PFSK-1 (cell line): ENCODE measurements around the gene TJAP1.

Experiments used
- POLR2AphosphoS5 ChIP-seq: IDR thresholded peaks from 2 replicates; pipeline ENCODE4 v1.6.1; 2012; ENCODE audit warnings: low read depth, mild to moderate bottlenecking, control low read depth, low read length, moderate library complexity
- TAF1 ChIP-seq: IDR thresholded peaks from 2 replicates; pipeline ENCODE4 v1.6.1; 2012; ENCODE audit warnings: low read length, control low read depth, borderline replicate concordance; ENCODE audit not compliant: insufficient read depth
- TF ChIP-seq, protein P1 (sequence below), 2 experiments: IDR thresholded peaks; 2 replicates each; pipeline versions ENCODE4 v1.6.1 to v1.8.0; 2011 to 2012; ENCODE audit warnings: low read depth in 2 of 2, low read length in 2 of 2, control low read depth in 1 of 2, inconsistent platforms in 1 of 2, mild to moderate bottlenecking in 1 of 2, moderate library complexity in 1 of 2; ENCODE audit not compliant: insufficient read depth in 1 of 2

DNA sequence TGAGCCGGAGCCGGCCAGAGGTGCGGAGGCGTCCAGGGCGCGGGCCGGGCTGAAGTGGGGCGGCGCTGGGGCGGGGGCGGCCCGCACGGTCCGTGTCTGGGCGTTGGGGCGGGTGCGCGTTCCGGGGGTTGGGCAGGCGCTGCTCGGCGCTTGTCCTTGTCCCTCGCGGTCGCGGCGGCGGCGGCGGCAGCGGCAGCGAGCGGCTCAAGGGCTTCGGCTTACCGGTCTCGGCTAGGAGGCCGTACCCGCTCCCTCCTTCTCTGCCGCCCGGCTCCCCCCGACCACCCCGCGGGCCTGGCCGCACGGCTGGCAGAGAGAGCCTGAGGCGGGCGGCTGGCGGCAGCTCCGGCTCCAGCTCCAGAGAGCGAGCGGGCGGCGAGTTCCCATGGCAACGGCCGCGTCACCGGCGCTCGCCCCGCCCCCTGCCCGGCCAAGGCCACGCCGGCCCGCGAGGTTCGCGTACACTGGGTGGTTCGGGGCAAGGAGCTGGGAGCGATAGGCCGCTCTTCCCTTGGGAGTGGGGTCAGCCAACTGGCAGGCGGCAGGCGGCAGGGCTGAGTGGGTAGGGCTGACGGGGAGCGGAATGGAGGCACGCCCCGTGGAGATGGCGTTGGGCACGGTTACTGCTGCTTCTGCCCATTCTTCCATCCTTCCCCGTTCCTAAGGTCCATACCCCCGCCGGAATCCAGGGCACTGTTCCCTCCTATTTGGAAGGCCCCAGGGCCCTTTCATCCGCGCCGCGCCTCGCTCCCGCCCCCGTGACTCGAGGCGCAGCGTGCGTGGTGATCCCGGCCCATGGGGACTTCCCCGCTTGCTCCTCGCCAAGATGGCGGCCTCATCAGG lies 32.8 kb downstream of the TJAP1 start, which contains the start of gene LRRC73:
- peak; percentile 27; the same call in 1 of the 2 replicates for TF ChIP-seq POLR2AphosphoS5
- TF ChIP-seq, protein P1, sequence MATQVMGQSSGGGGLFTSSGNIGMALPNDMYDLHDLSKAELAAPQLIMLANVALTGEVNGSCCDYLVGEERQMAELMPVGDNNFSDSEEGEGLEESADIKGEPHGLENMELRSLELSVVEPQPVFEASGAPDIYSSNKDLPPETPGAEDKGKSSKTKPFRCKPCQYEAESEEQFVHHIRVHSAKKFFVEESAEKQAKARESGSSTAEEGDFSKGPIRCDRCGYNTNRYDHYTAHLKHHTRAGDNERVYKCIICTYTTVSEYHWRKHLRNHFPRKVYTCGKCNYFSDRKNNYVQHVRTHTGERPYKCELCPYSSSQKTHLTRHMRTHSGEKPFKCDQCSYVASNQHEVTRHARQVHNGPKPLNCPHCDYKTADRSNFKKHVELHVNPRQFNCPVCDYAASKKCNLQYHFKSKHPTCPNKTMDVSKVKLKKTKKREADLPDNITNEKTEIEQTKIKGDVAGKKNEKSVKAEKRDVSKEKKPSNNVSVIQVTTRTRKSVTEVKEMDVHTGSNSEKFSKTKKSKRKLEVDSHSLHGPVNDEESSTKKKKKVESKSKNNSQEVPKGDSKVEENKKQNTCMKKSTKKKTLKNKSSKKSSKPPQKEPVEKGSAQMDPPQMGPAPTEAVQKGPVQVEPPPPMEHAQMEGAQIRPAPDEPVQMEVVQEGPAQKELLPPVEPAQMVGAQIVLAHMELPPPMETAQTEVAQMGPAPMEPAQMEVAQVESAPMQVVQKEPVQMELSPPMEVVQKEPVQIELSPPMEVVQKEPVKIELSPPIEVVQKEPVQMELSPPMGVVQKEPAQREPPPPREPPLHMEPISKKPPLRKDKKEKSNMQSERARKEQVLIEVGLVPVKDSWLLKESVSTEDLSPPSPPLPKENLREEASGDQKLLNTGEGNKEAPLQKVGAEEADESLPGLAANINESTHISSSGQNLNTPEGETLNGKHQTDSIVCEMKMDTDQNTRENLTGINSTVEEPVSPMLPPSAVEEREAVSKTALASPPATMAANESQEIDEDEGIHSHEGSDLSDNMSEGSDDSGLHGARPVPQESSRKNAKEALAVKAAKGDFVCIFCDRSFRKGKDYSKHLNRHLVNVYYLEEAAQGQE (IDR thresholded peaks at IDR 0.05; ENCODE audit: insufficient read depth in 1 of 2, low read depth in 2 of 2, low read length in 2 of 2) = no peak
- no peak for TF ChIP-seq TAF1
